AG20443 (cell line): ENCODE data around the gene PTH2.

Source experiments
- DNase-seq: peaks from one replicate; pipeline ENCODE4 v3.0.0; 2012; ENCODE audit warnings: low spot score, mixed read lengths

Gene PTH2

DNA sequence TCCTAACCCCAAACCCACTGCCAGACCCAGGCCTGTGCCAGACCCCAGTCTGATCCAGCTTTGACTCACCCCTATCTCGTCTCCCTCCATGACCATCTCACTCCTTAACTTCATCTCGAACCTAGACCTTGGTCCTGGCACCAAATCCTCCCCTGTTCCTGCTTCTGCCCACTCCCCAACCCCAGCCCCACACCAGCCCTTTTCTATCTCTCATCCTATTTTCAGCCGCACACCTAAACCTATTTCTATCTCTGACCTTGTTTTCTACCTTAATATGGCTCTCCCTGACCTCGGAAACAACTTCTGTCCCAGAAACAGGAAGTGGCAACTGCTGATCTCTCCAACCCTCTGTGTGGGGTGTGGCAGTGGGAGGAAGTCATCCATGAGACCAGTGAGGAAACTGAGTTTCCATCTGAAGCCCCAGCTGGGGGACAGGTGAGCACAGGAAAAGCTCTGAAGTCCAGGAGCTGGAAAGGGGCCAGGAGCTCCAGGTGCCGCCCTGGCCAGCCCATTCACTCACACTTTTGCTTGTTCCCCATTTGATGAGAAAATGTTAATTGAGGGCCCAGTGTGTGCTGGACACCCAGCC is 13.7 kb downstream of the PTH2 start:
- DNase-seq = no peak

DNA sequence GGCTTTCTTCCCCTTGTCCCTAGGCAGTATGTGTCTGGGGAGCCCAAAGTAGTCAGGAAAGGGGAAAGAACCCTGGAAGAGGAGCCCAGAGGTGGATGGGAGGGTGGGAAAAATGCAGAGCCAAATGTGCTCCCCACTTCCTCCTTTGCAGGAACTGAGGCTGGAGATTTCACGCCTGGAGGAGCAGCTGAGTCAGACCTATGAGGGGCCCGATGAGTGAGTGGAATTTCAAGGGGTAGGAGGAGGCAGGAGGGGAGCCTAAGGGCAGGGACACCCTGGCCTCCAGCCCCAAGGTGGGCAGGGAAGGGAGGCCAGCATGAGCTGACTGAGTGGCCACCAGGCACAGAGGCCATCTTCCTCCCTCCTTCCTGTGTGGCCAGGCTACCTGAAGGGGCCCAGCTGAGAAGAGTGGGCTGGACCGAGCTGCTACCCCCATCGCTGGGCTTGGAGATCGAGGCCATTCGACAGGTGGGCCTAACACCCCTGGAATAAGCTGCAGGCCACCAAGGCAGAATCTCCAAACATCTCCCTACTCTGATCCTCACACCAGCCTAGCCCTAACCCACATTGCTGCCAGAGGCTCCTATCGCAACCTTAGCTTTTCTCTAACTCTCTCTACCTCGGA is 14.3 kb downstream of the PTH2 start:
- no peak for DNase-seq

- no peak for DNase-seq
Measured at GRCh38 chr19:49407482-49408015, 15.7 kb downstream of the PTH2 start.

DNA sequence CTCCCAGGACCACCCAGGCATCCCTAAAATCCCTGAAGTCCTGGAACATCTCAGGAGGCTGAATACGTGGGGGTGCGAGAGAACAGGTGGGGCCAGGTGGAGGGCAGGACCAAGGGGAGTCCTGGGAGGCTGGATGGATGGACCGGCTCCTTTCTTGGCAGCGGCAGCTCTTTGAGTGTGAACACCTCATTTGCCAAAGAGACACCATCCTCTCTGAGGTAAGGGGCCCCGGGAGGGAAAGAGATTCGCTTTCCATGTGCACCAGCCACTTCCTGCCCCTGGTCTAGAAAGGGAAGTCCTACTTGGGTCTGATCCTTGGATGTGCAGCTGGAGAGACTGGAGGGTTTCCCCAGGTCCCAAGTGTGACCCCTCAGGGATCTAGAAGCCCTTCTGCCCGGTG is 16.2 kb downstream of the PTH2 start:
- DNase-seq = no peak

- no peak for DNase-seq
Measured at GRCh38 chr19:49403404-49404187, 19.6 kb downstream of the PTH2 start.

DNA sequence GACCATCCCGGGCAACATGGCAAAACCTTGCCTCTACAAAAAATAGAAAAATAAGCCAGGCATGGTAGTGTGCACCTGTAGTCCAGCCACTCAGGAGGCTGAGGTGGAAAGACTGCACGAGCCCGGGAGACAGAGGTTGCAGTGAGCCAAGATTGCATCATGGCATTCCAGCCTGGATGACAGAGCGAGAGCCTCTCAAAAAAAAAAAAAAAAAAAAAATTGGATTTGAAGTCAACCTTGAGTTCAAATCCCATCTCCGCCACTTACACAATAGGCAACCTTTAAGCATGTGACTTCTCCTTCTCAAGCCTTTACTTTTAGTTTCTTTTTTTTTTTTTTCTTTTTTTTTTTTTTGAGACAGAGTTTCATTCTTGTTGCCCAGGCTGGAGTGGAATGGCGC is 23.2 kb downstream of the PTH2 start:
- no peak for DNase-seq

DNA sequence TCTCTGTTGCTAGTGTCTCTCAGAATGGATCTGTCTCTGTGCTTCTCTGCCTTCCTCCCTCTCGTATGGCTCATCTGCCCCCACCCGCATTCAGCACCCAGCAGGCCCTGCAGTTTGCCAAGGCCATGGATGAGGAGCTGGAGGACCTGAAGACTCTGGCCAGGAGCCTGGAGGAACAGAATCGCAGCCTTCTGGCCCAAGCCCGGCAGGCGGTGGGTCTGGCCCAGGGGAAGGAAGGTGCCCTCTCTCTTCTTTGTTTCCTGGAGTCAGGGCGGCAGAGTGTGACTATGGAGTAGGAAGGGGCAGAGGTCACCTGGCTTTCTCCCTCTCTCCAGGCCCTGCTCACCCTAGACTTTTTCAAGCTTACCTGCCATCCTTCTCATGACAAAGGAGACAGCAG is 24.3 kb downstream of the PTH2 start:
- DNase-seq = no peak

DNA sequence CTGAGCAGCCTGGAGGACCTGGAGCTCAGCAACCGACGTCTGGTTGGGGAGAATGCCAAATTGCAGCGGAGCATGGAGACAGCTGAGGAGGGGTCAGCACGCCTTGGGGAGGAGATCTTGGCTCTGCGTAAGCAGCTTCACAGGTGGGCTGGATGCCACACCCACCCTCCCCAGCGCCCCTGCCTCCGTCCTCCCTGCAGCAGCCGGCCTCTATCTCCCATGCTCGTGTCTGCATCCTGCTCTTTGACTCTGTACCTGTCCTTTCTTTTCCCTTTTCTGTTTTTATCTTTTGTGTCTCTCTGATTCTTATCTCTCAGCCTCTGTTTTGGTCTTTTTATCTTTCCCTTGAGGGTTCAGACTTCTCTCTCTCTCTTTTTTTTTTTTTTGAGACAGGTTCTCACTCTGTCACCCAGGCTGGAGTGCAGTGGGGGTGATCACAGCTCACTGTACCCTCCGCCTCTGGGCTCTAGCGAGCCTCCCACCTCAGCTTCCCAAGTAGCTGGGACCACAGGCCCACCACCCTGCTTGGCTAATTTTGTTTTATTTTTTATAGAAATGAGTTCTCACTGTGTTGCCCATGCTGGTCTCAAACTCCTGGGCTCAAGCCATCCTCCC is 25.1 kb downstream of the PTH2 start:
- DNase-seq = no peak

GRCh38 chr19:49396738-49397505 is 26.3 kb downstream of the PTH2 start:
- DNase-seq = no peak

GRCh38 chr19:49395581-49396407 is 27.4 kb downstream of the PTH2 start:
- DNase-seq = no peak

DNA sequence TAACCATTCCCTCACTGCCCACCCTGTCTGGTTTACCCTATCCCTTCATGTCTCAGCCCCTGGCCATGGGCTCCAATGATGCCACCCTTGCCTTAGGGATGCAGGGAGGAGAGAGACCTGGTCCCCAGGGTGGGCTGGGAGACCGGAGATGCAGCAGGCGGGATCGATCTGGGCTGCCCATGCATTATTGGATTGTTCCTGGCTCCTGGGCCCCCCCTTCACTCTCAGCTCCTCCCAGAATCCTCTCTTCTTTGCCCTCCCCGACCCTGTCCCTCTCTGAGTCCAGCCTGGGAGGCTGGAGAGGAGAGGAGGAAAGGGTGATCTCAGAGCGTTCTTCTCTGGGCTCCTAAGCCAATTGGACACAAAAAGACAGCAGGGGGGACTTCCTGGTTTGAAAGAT is 29.4 kb downstream of the PTH2 start:
- peak; percentile 7 for DNase-seq

- peak; percentile 89 for DNase-seq
Measured at GRCh38 chr19:49391581-49392399, 31.5 kb downstream of the PTH2 start.

- peak; percentile 7 for DNase-seq
Measured at GRCh38 chr19:49390929-49391359, 32.3 kb downstream of the PTH2 start.

DNA sequence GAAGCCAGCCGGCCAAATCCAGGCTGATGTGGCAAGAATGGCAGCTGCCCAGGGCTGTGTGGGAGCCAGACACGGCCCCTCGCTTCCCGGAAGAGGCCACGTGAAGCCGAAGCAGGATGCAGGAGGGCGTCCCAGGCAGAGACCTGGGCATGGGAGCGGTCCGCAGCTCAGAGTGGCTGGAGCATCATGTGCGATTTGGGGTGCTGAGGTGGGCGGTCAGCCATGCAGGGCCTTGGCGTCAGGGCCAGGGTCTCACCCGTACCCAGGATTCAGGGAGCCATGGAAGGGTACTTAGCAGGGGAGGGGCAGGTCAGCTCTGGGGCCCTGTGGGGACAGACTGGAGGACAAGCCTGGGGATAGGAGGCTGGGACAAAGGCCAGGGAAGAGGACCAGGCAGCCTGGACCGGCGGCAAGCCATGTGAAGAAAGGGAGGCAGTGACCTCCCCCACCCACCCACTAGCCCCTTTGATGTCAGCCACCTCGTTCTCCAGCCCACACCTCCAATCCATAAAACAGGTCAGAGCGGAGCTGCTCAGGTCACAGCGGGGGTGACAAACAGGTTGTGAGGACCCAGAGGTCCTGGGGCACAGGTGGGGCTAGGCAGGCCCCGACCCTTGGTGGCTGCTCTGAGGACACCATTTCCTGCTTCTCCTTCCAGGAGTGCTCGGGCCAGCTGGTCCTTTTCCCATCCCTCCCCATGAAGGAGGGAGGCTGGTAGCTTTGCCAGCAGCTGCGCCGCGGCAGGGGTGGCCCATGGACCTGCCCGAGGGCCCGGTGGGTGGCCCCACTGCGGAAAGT is 32.9 kb downstream of the PTH2 start:
- peak; percentile 8 for DNase-seq

DNA sequence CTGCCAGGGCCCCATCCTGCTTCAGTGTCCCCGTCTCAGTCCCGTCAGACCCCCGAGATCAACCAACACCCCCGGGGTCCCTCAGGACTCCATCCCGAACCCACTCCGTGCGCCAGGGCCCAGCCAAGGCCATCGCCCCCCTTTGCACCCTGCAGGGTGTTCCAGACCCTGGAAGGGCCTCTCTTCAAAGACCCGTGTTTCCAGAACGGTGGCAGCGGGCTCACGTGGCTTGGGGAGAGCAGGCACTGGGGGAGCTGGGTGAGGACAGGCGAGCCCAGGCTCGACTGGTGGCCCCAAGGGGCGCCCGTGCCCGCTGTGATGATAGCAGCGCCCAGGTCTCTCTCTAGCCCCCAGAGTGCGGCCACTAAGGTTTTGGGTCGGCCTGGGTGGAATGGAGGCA is 33.8 kb downstream of the PTH2 start:
- DNase-seq = peak; percentile 6

DNA sequence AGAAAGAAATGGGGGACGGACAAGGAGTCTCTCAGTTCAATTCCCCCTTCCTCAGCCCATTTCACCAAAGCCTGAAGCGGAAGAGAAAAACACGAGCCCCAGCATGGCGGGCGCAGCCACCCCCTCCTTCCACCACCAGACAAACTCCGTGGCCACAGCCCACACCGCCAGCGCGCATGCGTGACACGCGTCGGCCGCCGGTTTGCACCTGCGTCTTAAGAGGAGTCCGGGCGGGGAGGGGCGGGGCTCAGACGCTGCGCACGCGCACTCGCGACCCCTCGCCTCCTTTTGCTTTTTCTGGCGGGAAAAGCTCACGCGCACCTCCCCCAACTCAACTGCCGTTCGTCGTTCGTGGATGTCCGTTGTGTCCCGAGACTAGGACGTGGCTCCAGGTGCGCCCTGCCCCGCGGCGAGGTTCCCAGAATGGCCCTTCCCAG is 35.3 kb downstream of the PTH2 start, which contains the start of gene KASH5:
Gene KASH5, plus strand, starts transcription at position 314 of the 437 bp plus-strand sequence. CDS start 2,635 bp downstream, outside the sequence.
- DNase-seq = peak; percentile 61

DNA sequence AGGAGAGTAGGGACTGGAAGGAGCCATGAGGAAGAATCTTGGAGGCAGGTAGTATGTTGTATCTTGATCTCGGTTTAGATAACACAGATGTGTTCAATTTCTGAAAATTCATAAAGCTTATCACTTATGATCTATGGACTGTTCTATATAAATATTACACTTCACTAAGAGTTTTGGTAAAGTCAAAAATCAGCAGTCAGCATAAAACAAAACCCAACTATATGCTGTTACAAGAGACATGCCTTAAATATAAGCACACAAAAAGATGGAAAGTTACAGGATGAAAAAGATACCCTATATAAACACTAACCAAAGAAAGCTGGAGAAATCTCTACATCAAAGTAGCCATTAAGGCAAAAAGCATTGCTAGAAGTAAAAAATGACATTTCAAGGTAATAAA is 39.6 kb downstream of the PTH2 start:
- DNase-seq = no peak

GRCh38 chr19:49382639-49383038 is 40.6 kb downstream of the PTH2 start:
- no peak for DNase-seq

DNA sequence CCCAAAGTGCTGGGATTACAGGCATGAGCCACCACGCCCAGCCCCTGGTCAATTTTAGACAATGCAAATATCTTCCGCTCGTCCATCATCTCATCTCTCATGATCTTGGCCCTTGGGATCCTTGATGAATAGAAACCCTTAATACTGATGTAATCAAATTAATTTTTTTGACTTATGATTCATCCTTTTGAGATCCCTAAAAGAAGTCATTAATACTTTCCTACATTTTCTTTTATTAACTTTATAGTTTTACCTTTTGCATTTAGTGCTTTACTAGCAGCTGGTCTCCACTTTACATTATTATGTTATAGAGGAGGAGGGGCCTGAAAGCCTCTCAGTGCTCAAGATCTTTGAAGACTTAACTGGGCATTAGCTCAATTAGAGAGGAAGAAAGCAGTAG is 42.9 kb downstream of the PTH2 start:
- no peak for DNase-seq
